H9 (cell line): ENCODE measurements around the gene EPB41L4A. TPM values are rescaled to one million over a fixed set of nuclear protein-coding genes. Genes with fewer than 3 reads are reported as not detected.

Experiments
- DNase-seq: peaks from one replicate; pipeline ENCODE4 v3.0.0-alpha.2; 2017
- H2AFZ ChIP-seq: one replicate; pipeline ENCODE4 v1.6.1; 2013; ENCODE audit warnings: mild to moderate bottlenecking, low read length, control low read depth, moderate library complexity
- H2AK5ac ChIP-seq: 2 replicates; pipeline ENCODE4 v1.6.1; 2013; ENCODE audit warnings: low read length, control low read depth, mixed read lengths; ENCODE audit not compliant: insufficient read length
- H2BK120ac ChIP-seq: one replicate; pipeline ENCODE4 v1.6.1; 2013; ENCODE audit warnings: low read depth, mild to moderate bottlenecking, low read length, control low read depth, inconsistent platforms; ENCODE audit not compliant: poor library complexity, severe bottlenecking
- H2BK12ac ChIP-seq: 2 replicates; pipeline ENCODE4 v1.6.1; 2013; ENCODE audit warnings: low read length, control low read depth, mixed read lengths, low read depth; ENCODE audit not compliant: insufficient read length
- H2BK15ac ChIP-seq: 2 replicates; pipeline ENCODE4 v1.6.1; 2013; ENCODE audit warnings: low read depth, low read length, control low read depth
- H2BK20ac ChIP-seq: one replicate; pipeline ENCODE4 v1.6.1; 2013; ENCODE audit warnings: low read depth, mild to moderate bottlenecking, low read length, control low read depth, inconsistent platforms; ENCODE audit not compliant: poor library complexity, severe bottlenecking
- H2BK5ac ChIP-seq: 2 replicates; pipeline ENCODE4 v1.6.1; 2013; ENCODE audit warnings: low read length, control low read depth, mixed read lengths; ENCODE audit not compliant: insufficient read length
- H3K14ac ChIP-seq: 2 replicates; pipeline ENCODE4 v1.6.1; 2013; ENCODE audit warnings: low read length, control low read depth; ENCODE audit not compliant: insufficient read depth
- H3K18ac ChIP-seq: 2 replicates; pipeline ENCODE4 v1.6.1; 2013; ENCODE audit warnings: low read depth, mild to moderate bottlenecking, mixed read lengths, low read length, control low read depth; ENCODE audit not compliant: insufficient read length
- H3K23ac ChIP-seq: 2 replicates; pipeline ENCODE4 v1.6.1; 2013; ENCODE audit warnings: low read length, control low read depth, mixed read lengths, low read depth; ENCODE audit not compliant: insufficient read length
- H3K23me2 ChIP-seq: 2 replicates; pipeline ENCODE4 v1.6.1; 2013; ENCODE audit warnings: low read depth, mild to moderate bottlenecking, mixed read lengths, low read length, control low read depth; ENCODE audit not compliant: insufficient read length, poor library complexity, severe bottlenecking
- H3K27ac ChIP-seq: 2 replicates; pipeline ENCODE4 v1.5.1; 2013; ENCODE audit warnings: low read length, control low read depth, mixed read lengths, low read depth; ENCODE audit not compliant: insufficient read length
- H3K27me3 ChIP-seq: 2 replicates; pipeline ENCODE4 v1.6.1; 2013; ENCODE audit warnings: low read length, control low read depth, inconsistent platforms; ENCODE audit not compliant: insufficient read depth
- H3K4ac ChIP-seq: 2 replicates; pipeline ENCODE4 v1.6.1; 2013; ENCODE audit warnings: low read depth, mild to moderate bottlenecking, control low read depth, inconsistent platforms, low read length, moderate library complexity
- H3K4me1 ChIP-seq: 2 replicates; pipeline ENCODE4 v1.6.1; 2013; ENCODE audit warnings: low read length, control low read depth, inconsistent platforms; ENCODE audit not compliant: insufficient read depth
- H3K4me2 ChIP-seq: 2 replicates; pipeline ENCODE4 v1.6.1; 2013; ENCODE audit warnings: low read length, control low read depth, mixed read lengths; ENCODE audit not compliant: insufficient read length, insufficient read depth
- H3K56ac ChIP-seq: 2 replicates; pipeline ENCODE4 v1.6.1; 2013; ENCODE audit warnings: low read depth, mild to moderate bottlenecking, mixed read lengths, low read length, control low read depth; ENCODE audit not compliant: insufficient read length
- H3K79me1 ChIP-seq: 2 replicates; pipeline ENCODE4 v1.6.1; 2013; ENCODE audit warnings: low read depth, mild to moderate bottlenecking, moderate library complexity, low read length, control low read depth, inconsistent platforms; ENCODE audit not compliant: insufficient read depth, poor library complexity, severe bottlenecking
- H3K79me2 ChIP-seq: 2 replicates; pipeline ENCODE4 v1.6.1; 2013; ENCODE audit warnings: low read length, control low read depth, inconsistent platforms; ENCODE audit not compliant: insufficient read depth
- H3K9ac ChIP-seq: 2 replicates; pipeline ENCODE4 v1.6.1; 2013; ENCODE audit warnings: low read length, control low read depth, mixed read lengths; ENCODE audit not compliant: insufficient read length; ENCODE audit errors: extremely low read depth
- H3K9me3 ChIP-seq: one replicate; pipeline ENCODE4 v1.6.1; 2013; ENCODE audit warnings: low read depth, low read length, inconsistent platforms; ENCODE audit not compliant: control insufficient read depth
- H3T11ph ChIP-seq: one replicate; pipeline ENCODE4 v1.6.1; 2013; ENCODE audit warnings: mild to moderate bottlenecking, low read length, control low read depth, inconsistent platforms
- H4K20me1 ChIP-seq: one replicate; pipeline ENCODE4 v1.6.1; 2013; ENCODE audit not compliant: control insufficient read depth, insufficient read length, insufficient read depth
- H4K5ac ChIP-seq: 2 replicates; pipeline ENCODE4 v1.6.1; 2013; ENCODE audit warnings: low read depth, mild to moderate bottlenecking, mixed read lengths, low read length, control low read depth; ENCODE audit not compliant: insufficient read length
- H4K8ac ChIP-seq: replicated peaks from 2 replicates; pipeline ENCODE4 v1.6.1; 2013; ENCODE audit warnings: low read length, control low read depth, mixed read lengths, low read depth; ENCODE audit not compliant: insufficient read length
- H4K91ac ChIP-seq: 2 replicates; pipeline ENCODE4 v1.6.1; 2013; ENCODE audit warnings: low read depth, mild to moderate bottlenecking, moderate library complexity, mixed read lengths, low read length, control low read depth; ENCODE audit not compliant: insufficient read length
- H3K27ac Mint-ChIP-seq, 3 experiments: 2 replicates in 2 of 3; 3 replicates in 1 of 3; pipeline ENCODE4 v1.8.0; 2020 to 2021; ENCODE audit warnings: mixed read lengths in 3 of 3, mild to moderate bottlenecking in 1 of 3, moderate library complexity in 1 of 3
- H3K27me3 Mint-ChIP-seq: 2 replicates; pipeline ENCODE4 v1.8.0; 2021; ENCODE audit warnings: low read depth, mild to moderate bottlenecking, moderate library complexity, mixed read lengths
- H3K36me3 Mint-ChIP-seq, 3 experiments: 2 replicates in 2 of 3; 3 replicates in 1 of 3; pipeline ENCODE4 v1.8.0; 2020 to 2021; ENCODE audit warnings: low read depth in 3 of 3, mixed read lengths in 3 of 3; ENCODE audit not compliant: insufficient read depth in 1 of 3
- H3K4me1 Mint-ChIP-seq, 2 experiments: 2 replicates each; pipeline ENCODE4 v1.8.0; 2020; ENCODE audit warnings: mixed read lengths in 2 of 2
- H3K4me3 Mint-ChIP-seq, 2 experiments: 2 replicates in 1 of 2; 3 replicates in 1 of 2; pipeline ENCODE4 v1.8.0; 2020 to 2021; ENCODE audit warnings: mild to moderate bottlenecking in 2 of 2, mixed read lengths in 2 of 2, moderate library complexity in 1 of 2
- H3K9me3 Mint-ChIP-seq, 2 experiments: 2 replicates in 1 of 2; 3 replicates in 1 of 2; pipeline ENCODE4 v1.8.0; 2020; ENCODE audit warnings: mild to moderate bottlenecking in 2 of 2, mixed read lengths in 2 of 2, moderate library complexity in 1 of 2
- CTCF ChIP-seq: fragments of 200-600 bp; sonication (generic); conservative IDR thresholded peaks from 3 replicates; pipeline ENCODE4 v1.8.0; 2021; ENCODE audit warnings: antibody characterized with exemption, mild to moderate bottlenecking
- WGBS: extraction: QIAGEN DNeasy Blood & Tissue Kit; methylation state at CpG from one replicate; pipeline ENCODE4 v1.1.7; 2013; ENCODE audit warnings: missing lambda C conversion rate, low lambda C conversion rate, mixed read lengths; ENCODE audit not compliant: insufficient read length; ENCODE audit errors: extremely low coverage; 5-methylcytosine and 5-hydroxymethylcytosine counted together
- total RNA-seq: library from RNA; stranded (reverse); gene quantifications from 2 replicates; pipeline ENCODE4 v1.2.1, GENCODE V29; 2021

The EPB41L4A gene
- total RNA-seq, 1 experiment from 2014 or later: 4.9 TPM

- H3K27me3 Mint-ChIP-seq: no peaks in the 10 kb centered on the region
These were observed 87.2 kb downstream of the EPB41L4A start for GRCh38 chr5:112331892-112332291.

More at GRCh38 chr5:112331892-112332291, 87.2 kb downstream of the EPB41L4A start:
- H2AK5ac ChIP-seq: no peak overlapping the region
- H2AFZ ChIP-seq: no peak overlapping the region
- no peak overlapping the region for H3K4ac ChIP-seq
- H2BK12ac ChIP-seq: no peak overlapping the region
- no peak overlapping the region for H3K4me3 Mint-ChIP-seq
- no peak overlapping the region for H4K5ac ChIP-seq
- no peak overlapping the region for H3K9ac ChIP-seq
- H3K23ac ChIP-seq: no peak overlapping the region
- no peak overlapping the region for H3K56ac ChIP-seq
- no peak overlapping the region for H2BK20ac ChIP-seq
- no peaks in the 10 kb centered on the region for H3K9me3 Mint-ChIP-seq
- H3K79me2 ChIP-seq: no peaks in the 10 kb centered on the region
- no peaks in the 10 kb centered on the region for H3K23me2 ChIP-seq
- H2BK15ac ChIP-seq: no peak overlapping the region
- H2BK5ac ChIP-seq: no peak overlapping the region
- H3K27ac Mint-ChIP-seq: no peak overlapping the region
- H3T11ph ChIP-seq: no peak overlapping the region
- H4K20me1 ChIP-seq: no peaks in the 10 kb centered on the region
- TF ChIP-seq CTCF: no peak
- no CpG with 5 or more reads among the region's 2 CpGs for WGBS
- H3K4me2 ChIP-seq: no peak overlapping the region
- H2BK120ac ChIP-seq: no peak overlapping the region
- no peaks in the 10 kb centered on the region; a peak in 2 of 7 replicates for H3K36me3 Mint-ChIP-seq
- H3K18ac ChIP-seq: no peak overlapping the region
- H4K8ac ChIP-seq: no peak overlapping the region
- H3K14ac ChIP-seq: no peak overlapping the region
- no peaks in the 10 kb centered on the region for H3K9me3 ChIP-seq
- H3K4me1 ChIP-seq: peaks cover 8% of the 10 kb centered on the region; the same call in 1 of the 2 replicates
- no peaks in the 10 kb centered on the region for H3K27me3 ChIP-seq
- H3K4me1 Mint-ChIP-seq: peaks cover 17 to 25% of the 10 kb centered on the region in 2 experiments
- no peaks in the 10 kb centered on the region for H3K79me1 ChIP-seq
- DNase-seq: no peak
- H4K91ac ChIP-seq: no peak overlapping the region
- H3K27ac ChIP-seq: no peak overlapping the region
